Activated CD8-positive, alpha-beta memory T cell treated with anti-CD3 and anti-CD28 coated beads for 36 hours (primary cell): ENCODE results near the gene BMP6. TPM values are rescaled to one million over a fixed set of nuclear protein-coding genes. Genes with fewer than 3 reads are reported as not detected.
"Not testable (repeated sequence)": the region's sequence is repeated elsewhere in the genome, so short reads cannot be mapped to it uniquely, and the experiment has no call there.

Experiments
- CTCF ChIA-PET: fragments of 350-600 bp; sonication (Branson Sonifier 250); formaldehyde crosslinking; loops from one replicate; lab custom pipeline; 2021; ENCODE audit warnings: antibody characterized with exemption; lab: Charles Lee
- POLR2A ChIA-PET: fragments of 350-600 bp; sonication (Branson Sonifier 250); formaldehyde crosslinking; loops from one replicate; lab custom pipeline; 2021; ENCODE audit warnings: antibody characterized with exemption; lab: Charles Lee
- total RNA-seq, 2 experiments: library from RNA; stranded (reverse); gene quantifications; one replicate each; pipeline ENCODE4 v1.2.3, GENCODE V29; 2021

Gene BMP6
- total RNA-seq, 2 experiments from 2014 or later = not detected

- CTCF ChIA-PET = no interaction called here
- POLR2A ChIA-PET = no interaction called here
These were observed 140.6 kb downstream of the BMP6 start for GRCh38 chr6:7866526-7866925.

- ChIA-PET POLR2A (no interaction called here), CTCF (no interaction called here)
These were observed 143.0 kb downstream of the BMP6 start for GRCh38 chr6:7868926-7869325.

GRCh38 chr6:7878401-7878964 lies 152.6 kb downstream of the BMP6 start:
- CTCF ChIA-PET = no interaction called here
- POLR2A ChIA-PET = no interaction called here

GRCh38 chr6:7879043-7879442 lies 153.1 kb downstream of the BMP6 start:
- CTCF ChIA-PET = no interaction called here
- POLR2A ChIA-PET = no interaction called here

- ChIA-PET CTCF (no interaction called here), POLR2A (no interaction called here)
These were observed 153.7 kb downstream of the BMP6 start for GRCh38 chr6:7879579-7879978.

- ChIA-PET POLR2A (interaction anchor here (0.6 kb wide), 1 partner anchor 28 kb away, joined by 6 read pairs; no protein-coding TSS in a partner anchor), CTCF (no interaction called here)
These were observed 154.2 kb downstream of the BMP6 start for GRCh38 chr6:7879980-7880717.

- POLR2A ChIA-PET = no interaction called here
- CTCF ChIA-PET = no interaction called here
These were observed 154.8 kb downstream of the BMP6 start for GRCh38 chr6:7880718-7881107.

- ChIA-PET POLR2A (no interaction called here), CTCF (no interaction called here)
These were observed 156.0 kb downstream of the BMP6 start for GRCh38 chr6:7881765-7882500.

- ChIA-PET CTCF (no interaction called here), POLR2A (no interaction called here)
These were observed 156.8 kb downstream of the BMP6 start for GRCh38 chr6:7882505-7883257.

- CTCF ChIA-PET = no interaction called here
These were observed 157.5 kb downstream of the BMP6 start for GRCh38 chr6:7883381-7883780.

GRCh38 chr6:7886132-7886531 lies 160.2 kb downstream of the BMP6 start:
- POLR2A ChIA-PET = no interaction called here
- CTCF ChIA-PET = interaction anchor here (0.5 kb wide), 1 partner anchor 268 kb away, joined by 3 read pairs; no protein-coding TSS in a partner anchor

More at GRCh38 chr6:7883381-7883780, 157.5 kb downstream of the BMP6 start:
- POLR2A ChIA-PET = no interaction called here

- ChIA-PET CTCF (no interaction called here), POLR2A (no interaction called here)
These were observed 161.5 kb downstream of the BMP6 start for GRCh38 chr6:7887278-7887991.

GRCh38 chr6:7888587-7889357 lies 162.9 kb downstream of the BMP6 start:
- ChIA-PET POLR2A (no interaction called here), CTCF (no interaction called here)

GRCh38 chr6:7891078-7891872 lies 165.4 kb downstream of the BMP6 start:
- ChIA-PET POLR2A (no interaction called here), CTCF (no interaction called here)

- POLR2A ChIA-PET, CTCF ChIA-PET: not testable (repeated sequence)
These were observed 166.5 kb downstream of the BMP6 start for GRCh38 chr6:7892367-7892766.

- ChIA-PET POLR2A (no interaction called here), CTCF (no interaction called here)
These were observed 167.4 kb downstream of the BMP6 start for GRCh38 chr6:7893342-7893741.

- POLR2A ChIA-PET = no interaction called here
- CTCF ChIA-PET = no interaction called here
These were observed 168.6 kb downstream of the BMP6 start for GRCh38 chr6:7894262-7895124.
